ENCODE results near the gene NTM. TPM values are rescaled to one million over a fixed set of nuclear protein-coding genes. Genes with fewer than 3 reads are reported as not detected.

The NTM gene
- total and polyA plus RNA-seq, 2 donors (not counting 3 experiments of a cell fraction or from before 2014, with no cell fraction given): 1.00 to 1.1 TPM

GRCh38 chr11:131638889-131639288 lies 268.5 kb downstream of the NTM start:
- no peaks in the 10 kb centered on the region for H3K27me3 ChIP-seq (ENCODE audit: control insufficient read depth in 2 of 2, insufficient read depth in 2 of 2, low read length in 2 of 2)
- no peak overlapping the region for H2AFZ ChIP-seq (ENCODE audit: low read depth, low read length)
- H4K20me1 ChIP-seq (replicated peaks; ENCODE audit: control insufficient read depth, extremely low read depth, insufficient read depth, low read length): no peaks in the 10 kb centered on the region
- H3K36me3 ChIP-seq (ENCODE audit: control insufficient read depth in 2 of 2, extremely low read depth in 1 of 2, insufficient read depth in 2 of 2, low read length in 2 of 2): no peaks in the 10 kb centered on the region
- ChIA-PET POLR2A (no interaction called here), CTCF (interaction anchor here (1.4 kb wide), 1 partner anchor 35 kb away, joined by 3 read pairs; no protein-coding TSS in a partner anchor)
- H3K4me2 ChIP-seq (ENCODE audit: insufficient read depth, low read length): no peak overlapping the region
- H3K9me1 ChIP-seq (replicated peaks; ENCODE audit: control insufficient read depth, extremely low read depth, insufficient read depth, low read length): no peaks in the 10 kb centered on the region
- no peaks in the 10 kb centered on the region for H3K9me3 ChIP-seq (replicated peaks; ENCODE audit: control insufficient read depth, insufficient read depth, low read length)
- no peaks in the 10 kb centered on the region for H3K4me1 ChIP-seq (ENCODE audit: control insufficient read depth, extremely low read depth, insufficient read depth, low read length)
- dilution Hi-C loops (cut with MboI; ENCODE audit: extremely low pct_ligation_motif_present, low sequenced_read_pairs): no loop called here
- BruUV-seq (replicated peaks): no TSS peak
- DNase-seq (ENCODE audit: low read depth, low spot score) (no peak), FAIRE-seq (no peak)
- H3K4me3 ChIP-seq (replicated peaks in 1 of 3; ENCODE audit: insufficient read depth in 1 of 3, low read depth in 1 of 3, low read length in 3 of 3): no peak overlapping the region
- TF ChIP-seq FOS (IDR thresholded peaks at IDR 0.05; ENCODE audit: borderline replicate concordance, insufficient read depth, low read length) (no peak), JUN (IDR thresholded peaks at IDR 0.05; ENCODE audit: borderline replicate concordance, insufficient read depth, insufficient read length, low read depth) (no peak), POLR2A (IDR thresholded peaks at IDR 0.05; ENCODE audit: low read depth, low read length) (no peak), MAX (IDR thresholded peaks at IDR 0.05; ENCODE audit: insufficient read depth, insufficient read length) (no peak), MYC (IDR thresholded peaks at IDR 0.05; ENCODE audit: low read depth, low read length) (no peak), POLR2AphosphoS5 (IDR thresholded peaks at IDR 0.05; ENCODE audit: insufficient read depth, low read depth, low read length) (no peak), EZH2 (IDR thresholded peaks at IDR 0.05; ENCODE audit: borderline replicate concordance, low read depth, low read length, severe bottlenecking) (no peak), CTCF (IDR thresholded peaks at IDR 0.05; ENCODE audit: extremely low read depth in 1 of 2, insufficient read depth in 1 of 2, low read depth in 1 of 2, low read length in 2 of 2) (no peak), GATA2 (IDR thresholded peaks at IDR 0.05; ENCODE audit: insufficient read depth, insufficient read length, low read depth, low read length) (no peak)
- intact Hi-C loops (cut with micrococcal nuclease): no loop called here
- H3K79me2 ChIP-seq (ENCODE audit: control insufficient read depth, insufficient read depth, low read length): no peaks in the 10 kb centered on the region
- no peak overlapping the region for H3K9ac ChIP-seq (replicated peaks; ENCODE audit: extremely low read depth, insufficient read depth, low read length)
- no peak overlapping the region for H3K27ac ChIP-seq (ENCODE audit: insufficient read depth, low read depth, low read length)

Data from endothelial cell of umbilical vein (primary cell).